Ureter (tissue), 1 donor: ENCODE data around the gene OR51I2. TPM values are rescaled to one million over a fixed set of nuclear protein-coding genes. Genes with fewer than 3 reads are reported as not detected.

Experiments used
- DNase-seq: peaks from one replicate; pipeline ENCODE4 v3.0.0-alpha.2; 2020; ENCODE audit warnings: low spot score
- total RNA-seq: library from RNA; stranded (reverse); gene quantifications from one replicate; pipeline ENCODE4 v1.2.4, GENCODE V29; 2023
- donor health status: DM: yes; HTN: yes; CAD: no.

Gene OR51I2
- not detected for total RNA-seq

DNA sequence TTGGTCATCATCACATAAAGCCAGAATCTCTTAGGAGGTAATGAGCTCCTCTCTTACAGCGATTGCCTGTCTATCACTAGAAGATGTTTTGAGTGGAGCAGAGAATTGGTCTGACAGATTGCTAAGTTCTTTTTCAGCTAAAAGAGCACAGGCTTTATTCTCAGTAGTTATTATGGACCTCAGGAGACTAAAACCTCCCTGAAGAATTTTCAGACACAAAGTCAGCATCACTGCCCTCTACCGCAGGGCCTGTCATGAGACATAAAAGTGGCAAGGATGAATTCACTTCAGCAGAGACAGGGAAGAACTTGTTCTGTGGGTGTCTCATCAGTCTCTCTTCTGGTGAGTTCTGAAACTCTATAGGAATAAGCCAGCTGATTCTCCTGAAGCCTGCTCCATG lies at the start of gene OR51I2:
OR51I2 (plus strand) TSS at position 301 of the 400 bp plus-strand sequence. CDS start 4,166 bp downstream, outside the sequence.
- DNase-seq, result no peak

DNA sequence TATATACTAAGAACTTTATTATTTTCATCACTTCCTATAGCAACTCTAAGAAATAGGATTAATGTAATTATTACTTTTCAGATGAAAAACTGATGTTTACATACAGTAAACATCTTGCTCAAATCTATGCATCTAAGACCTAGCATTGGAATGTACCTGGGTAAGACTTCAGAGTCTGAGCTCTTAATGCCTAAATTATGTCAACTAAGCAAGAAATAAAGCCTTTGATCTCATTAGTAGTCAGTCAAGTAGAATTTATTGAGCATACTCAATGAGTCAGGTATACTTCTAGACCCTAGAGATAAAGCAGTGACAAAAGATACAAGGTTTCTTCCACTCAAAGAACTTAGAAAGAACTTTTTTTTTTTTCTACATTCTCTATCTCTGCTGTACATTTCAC lies 44.0 kb upstream of the OR51I2 start:
- DNase-seq, result no peak

GRCh38 chr11:5420993-5421392 lies 28.1 kb upstream of the OR51I2 start:
- DNase-seq, result no peak

DNA sequence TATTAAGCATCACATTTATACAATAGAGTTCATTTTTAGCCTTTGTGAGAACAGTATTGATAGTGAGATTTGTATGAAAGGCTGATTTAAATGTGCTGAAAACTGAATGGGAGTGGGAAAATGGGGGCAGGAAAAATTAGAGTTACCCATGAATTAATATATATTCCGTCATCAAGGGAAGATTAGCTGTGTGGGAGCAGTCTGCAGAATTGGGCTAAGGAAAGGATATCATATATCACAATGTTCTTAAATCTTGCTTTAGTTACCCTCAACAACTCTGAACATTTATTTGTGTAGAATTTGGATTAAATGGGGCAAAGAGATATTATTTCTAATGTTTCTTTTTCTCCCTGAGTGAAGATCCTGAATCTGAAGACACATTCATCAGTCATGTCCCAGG lies 27.3 kb upstream of the OR51I2 start, which contains the start of gene OR51Q1:
OR51Q1 (plus strand) TSS at position 301 of the 400 bp plus-strand sequence; CDS start at position 391, 90 bp downstream.
- no peak for DNase-seq

DNA sequence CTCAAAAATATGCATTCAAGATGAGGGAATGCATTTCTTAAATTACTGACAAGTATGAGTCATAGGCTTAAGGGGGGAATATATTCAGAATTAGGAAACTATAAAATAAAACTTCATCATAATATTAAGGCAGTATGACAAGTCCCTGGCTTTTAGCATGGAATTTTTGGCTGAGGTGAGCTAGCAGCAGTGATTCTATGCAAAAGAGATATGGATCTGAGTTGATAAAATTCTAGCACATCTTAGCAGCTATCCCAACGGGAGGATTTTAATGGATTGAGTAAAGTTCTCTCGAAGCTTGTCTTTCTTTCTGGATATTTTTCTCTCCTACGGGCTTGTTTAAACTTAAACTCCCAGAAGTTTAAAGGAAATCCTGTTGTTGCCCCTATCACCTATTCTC lies 26.0 kb upstream of the OR51I2 start:
- DNase-seq, result no peak

GRCh38 chr11:5441414-5441813 lies 7.7 kb upstream of the OR51I2 start, which contains the start of gene OR51I1:
Gene OR51I1 (minus strand): TSS chr11:5441514. CDS start chr11:5441514, 0 bp downstream.
- DNase-seq, result no peak

DNA sequence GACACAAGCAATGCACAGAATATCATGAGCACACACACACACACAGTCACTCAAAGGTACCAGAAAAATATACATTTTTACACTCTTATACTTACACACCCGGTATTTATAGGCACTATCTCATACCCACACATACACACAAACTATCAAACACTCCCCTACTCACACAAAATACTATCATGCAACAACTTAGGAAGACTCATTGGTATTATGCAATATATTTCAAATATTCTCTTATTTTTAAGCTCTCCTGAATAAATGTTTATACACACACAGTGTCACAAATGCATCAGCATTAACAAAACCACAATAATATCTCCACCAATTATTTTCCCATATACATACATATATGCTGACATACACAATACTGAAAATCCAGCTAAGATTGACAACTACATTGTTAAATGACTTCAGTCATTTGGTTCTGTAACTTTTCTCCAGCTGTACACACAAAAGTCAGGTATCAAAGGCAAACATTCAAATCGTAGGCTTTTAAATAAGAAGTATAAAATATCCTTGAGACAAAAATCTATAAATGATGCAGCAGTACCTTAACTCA lies 5.2 kb upstream of the OR51I2 start:
- no peak for DNase-seq

DNA sequence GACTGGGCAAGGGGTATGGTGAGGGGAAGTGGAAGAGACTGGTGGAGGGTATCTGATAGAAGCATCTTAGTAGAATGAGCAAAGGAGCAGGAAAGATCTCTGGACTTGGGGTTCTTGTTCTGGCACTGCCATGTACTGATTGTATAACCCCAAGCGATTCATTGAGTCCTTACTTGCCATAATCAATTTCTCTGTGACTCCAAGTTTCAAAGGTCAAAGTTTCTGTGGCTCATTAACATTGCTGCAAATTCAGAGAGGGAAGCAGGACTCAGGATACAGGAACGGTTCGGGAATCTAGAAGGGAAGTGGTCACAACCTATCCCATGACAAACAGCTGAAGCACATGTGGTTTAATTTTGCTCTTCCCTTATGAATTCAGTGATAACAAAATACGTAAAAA lies 309 bp downstream of the OR51I2 start:
- no peak for DNase-seq

DNA sequence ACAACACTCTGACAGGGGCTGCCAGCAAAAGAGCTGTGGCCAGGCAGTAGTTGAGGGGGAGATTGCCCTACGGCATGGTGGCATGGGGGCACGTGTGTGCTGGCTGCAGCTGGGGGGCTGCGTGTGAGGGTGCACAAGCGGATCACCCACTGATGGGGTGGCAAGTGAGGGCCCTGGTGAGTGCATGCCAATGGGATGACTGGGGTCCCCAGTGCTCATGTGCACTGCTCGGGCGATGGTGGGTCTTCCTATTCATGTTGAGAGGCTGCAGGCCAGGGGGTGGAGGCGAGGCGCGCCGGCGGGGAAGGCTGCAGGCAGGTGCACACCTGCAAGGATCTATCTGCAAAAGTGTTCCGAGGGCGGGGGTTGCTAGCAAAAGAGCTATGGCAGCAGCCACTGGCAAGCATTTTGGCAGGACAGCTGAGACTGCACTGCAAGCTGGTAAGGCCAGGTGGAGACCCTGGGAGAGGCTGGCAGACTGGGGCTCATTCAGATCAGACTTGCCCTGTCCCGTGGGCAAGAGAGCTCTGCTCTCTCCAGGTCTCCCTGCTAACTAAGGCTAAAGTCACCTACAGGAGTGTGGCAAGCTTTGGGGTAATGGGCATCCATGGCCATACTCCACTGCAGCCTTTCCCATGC lies 12.0 kb downstream of the OR51I2 start:
- no peak for DNase-seq

- DNase-seq, result no peak
Measured at GRCh38 chr11:5467527-5467926, 18.4 kb downstream of the OR51I2 start.

DNA sequence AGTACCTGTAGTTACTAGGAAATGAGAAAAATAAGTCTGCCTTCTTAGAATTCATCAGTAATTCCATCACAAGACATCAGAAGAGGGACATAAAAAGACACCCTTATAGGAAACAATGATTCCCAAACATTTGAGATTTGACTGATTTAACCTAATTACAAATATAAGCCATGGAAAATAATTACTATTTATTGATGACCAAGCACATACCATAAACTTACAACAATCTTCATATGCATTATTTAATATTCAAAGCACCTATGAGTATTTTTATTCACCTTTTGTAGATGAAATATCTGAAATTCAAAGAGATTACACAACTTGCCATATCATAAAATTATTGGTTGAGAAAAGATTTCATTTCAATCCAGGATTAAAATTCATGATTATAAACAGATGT lies 24.8 kb downstream of the OR51I2 start:
- no peak for DNase-seq

- no peak for DNase-seq
Measured at GRCh38 chr11:5476186-5476819, 27.2 kb downstream of the OR51I2 start.

- no peak for DNase-seq
Measured at GRCh38 chr11:5486003-5486402, 36.9 kb downstream of the OR51I2 start.

DNA sequence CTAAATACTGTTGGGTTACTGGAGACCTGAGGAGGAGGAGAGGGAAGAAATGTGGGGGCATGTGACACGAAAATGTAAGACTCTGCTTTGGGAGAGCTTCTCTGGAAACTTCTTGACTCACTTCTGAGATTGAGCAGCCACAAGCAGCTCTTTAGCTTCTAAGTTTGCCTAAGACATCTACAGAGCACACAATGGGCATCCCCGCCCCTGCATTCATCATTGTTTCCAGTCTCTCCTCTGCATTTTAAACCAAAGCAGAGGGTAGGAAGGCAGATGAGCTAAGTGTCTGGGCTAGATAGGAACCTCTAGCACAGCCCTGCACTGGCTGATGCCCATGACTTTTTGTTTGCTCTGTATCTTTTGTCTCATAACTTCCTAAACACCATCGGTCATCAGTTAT lies 37.3 kb downstream of the OR51I2 start:
- no peak for DNase-seq

- DNase-seq, result no peak
Measured at GRCh38 chr11:5488385-5488784, 39.3 kb downstream of the OR51I2 start, which contains the start of gene OR52D1. Gene OR52D1 (plus strand): TSS chr11:5488685. CDS start chr11:5488707, 22 bp downstream.

- no peak for DNase-seq
Measured at GRCh38 chr11:5488798-5489399, 39.8 kb downstream of the OR51I2 start.

- no peak for DNase-seq
Measured at GRCh38 chr11:5489576-5490357, 40.6 kb downstream of the OR51I2 start.

- no peak for DNase-seq
Measured at GRCh38 chr11:5499671-5500070, 50.5 kb downstream of the OR51I2 start.

- no peak for DNase-seq
Measured at GRCh38 chr11:5500393-5500801, 51.3 kb downstream of the OR51I2 start.

DNA sequence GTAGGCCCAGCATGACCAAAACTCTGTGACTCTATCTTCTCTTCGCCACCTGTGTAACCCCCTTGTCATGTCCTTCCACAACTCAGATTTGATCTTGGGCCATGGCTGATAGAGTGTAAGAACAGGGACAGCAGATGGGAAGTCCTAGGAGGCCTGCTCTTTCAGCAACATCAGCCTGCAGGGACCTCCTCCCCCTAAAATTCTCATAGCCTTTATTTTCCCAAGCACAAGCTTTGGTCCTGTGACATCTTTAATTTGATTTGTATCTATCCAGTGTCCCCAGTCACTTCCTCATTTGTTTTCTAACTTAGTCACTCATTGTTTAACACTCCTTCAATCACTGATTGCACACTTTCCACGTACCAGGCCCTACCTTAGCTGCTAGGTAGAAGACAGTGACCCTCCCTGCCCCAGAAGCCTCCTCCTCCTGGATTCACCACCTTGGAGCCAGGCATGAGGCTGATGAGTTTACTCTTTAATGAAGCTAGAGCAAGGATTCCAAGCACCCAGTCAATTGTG lies 55.3 kb downstream of the OR51I2 start:
- DNase-seq, result no peak

DNA sequence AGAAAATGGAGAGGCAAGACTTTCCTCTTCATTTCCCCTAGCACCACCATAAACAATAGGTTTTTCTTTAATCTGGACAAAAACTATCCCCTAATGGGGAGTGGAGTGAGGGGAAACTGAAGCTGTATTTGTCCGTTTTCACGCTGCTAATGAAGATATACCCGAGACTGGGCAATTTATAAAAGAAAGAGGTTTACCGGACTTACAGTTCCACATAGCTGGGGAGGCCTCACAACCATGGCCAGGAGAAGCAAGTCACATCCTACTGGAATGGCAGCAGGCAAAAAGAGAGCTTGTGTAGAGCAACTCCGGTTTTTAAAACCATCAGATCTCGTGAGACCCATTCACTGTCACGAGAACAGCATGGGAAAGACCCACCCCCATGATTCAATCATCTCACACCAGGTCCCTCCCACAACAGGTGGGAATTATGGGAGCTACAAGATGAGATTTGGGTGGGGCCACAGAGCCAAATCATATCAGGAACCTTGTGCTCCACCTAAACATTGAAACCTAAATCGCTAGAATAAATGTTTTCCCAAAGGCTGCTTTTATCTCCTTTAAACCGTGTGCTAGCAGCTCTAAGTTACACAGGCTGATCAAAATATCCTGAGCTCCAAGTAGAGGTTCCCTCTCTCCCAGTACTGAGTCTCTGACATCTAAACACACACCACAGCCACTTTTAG lies 56.4 kb downstream of the OR51I2 start:
- no peak for DNase-seq
